Uterus (tissue), 2 donors: ENCODE measurements around the gene SETD1A.

Source experiments
- POLR2A ChIP-seq, 2 donors: fragments of 450-650 bp; IDR thresholded peaks; one replicate each; pipeline ENCODE4 v1.6.1; 2016; ENCODE audit warnings: antibody characterized with exemption in 2 of 2, mild to moderate bottlenecking in 1 of 2, moderate library complexity in 1 of 2
- TF ChIP-seq, protein P1 (sequence below), 4 experiments: fragments of 200-600 bp in 2 of 4; fragments of 450-650 bp in 2 of 4; sonication (generic) in 2 of 4; IDR thresholded peaks; one replicate each; pipeline ENCODE4 v1.5.1; 2016 to 2019; ENCODE audit warnings: antibody characterized with exemption in 4 of 4, mild to moderate bottlenecking in 2 of 4, moderate library complexity in 1 of 4

DNA sequence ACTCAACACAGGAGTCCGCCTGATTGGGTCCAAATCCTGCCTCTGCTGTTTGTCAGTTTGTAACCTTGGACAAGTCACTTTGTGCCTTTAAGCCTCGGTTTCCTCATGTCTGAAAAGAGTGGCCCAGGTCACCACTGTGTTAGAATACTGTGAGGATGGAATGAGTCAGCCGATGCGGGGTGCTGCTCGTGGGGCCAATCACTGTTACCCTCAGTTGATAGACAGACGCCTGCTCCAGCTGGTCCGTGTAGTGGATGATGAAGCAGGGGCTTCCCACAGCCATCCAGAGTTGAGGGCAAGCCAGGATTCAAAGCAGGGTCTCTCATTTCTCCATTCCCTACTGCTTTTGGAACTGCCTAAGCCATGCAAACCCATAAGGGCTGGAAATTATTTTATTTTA, 28.4 kb upstream of the SETD1A start:
- TF ChIP-seq POLR2A (IDR thresholded peaks at IDR 0.05), result no peak
- TF ChIP-seq, protein P1, sequence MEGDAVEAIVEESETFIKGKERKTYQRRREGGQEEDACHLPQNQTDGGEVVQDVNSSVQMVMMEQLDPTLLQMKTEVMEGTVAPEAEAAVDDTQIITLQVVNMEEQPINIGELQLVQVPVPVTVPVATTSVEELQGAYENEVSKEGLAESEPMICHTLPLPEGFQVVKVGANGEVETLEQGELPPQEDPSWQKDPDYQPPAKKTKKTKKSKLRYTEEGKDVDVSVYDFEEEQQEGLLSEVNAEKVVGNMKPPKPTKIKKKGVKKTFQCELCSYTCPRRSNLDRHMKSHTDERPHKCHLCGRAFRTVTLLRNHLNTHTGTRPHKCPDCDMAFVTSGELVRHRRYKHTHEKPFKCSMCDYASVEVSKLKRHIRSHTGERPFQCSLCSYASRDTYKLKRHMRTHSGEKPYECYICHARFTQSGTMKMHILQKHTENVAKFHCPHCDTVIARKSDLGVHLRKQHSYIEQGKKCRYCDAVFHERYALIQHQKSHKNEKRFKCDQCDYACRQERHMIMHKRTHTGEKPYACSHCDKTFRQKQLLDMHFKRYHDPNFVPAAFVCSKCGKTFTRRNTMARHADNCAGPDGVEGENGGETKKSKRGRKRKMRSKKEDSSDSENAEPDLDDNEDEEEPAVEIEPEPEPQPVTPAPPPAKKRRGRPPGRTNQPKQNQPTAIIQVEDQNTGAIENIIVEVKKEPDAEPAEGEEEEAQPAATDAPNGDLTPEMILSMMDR (IDR thresholded peaks at IDR 0.05), result no peak
